H9 (cell line): ENCODE data around the gene GMPS. TPM values are rescaled to one million over a fixed set of nuclear protein-coding genes. Genes with fewer than 3 reads are reported as not detected.

Source experiments
- DNase-seq: peaks from one replicate; pipeline ENCODE4 v3.0.0-alpha.2; 2017
- H2AFZ ChIP-seq: one replicate; pipeline ENCODE4 v1.6.1; 2013; ENCODE audit warnings: mild to moderate bottlenecking, low read length, control low read depth, moderate library complexity
- H2AK5ac ChIP-seq: 2 replicates; pipeline ENCODE4 v1.6.1; 2013; ENCODE audit warnings: low read length, control low read depth, mixed read lengths; ENCODE audit not compliant: insufficient read length
- H2BK120ac ChIP-seq: one replicate; pipeline ENCODE4 v1.6.1; 2013; ENCODE audit warnings: low read depth, mild to moderate bottlenecking, low read length, control low read depth, inconsistent platforms; ENCODE audit not compliant: poor library complexity, severe bottlenecking
- H2BK12ac ChIP-seq: 2 replicates; pipeline ENCODE4 v1.6.1; 2013; ENCODE audit warnings: low read length, control low read depth, mixed read lengths, low read depth; ENCODE audit not compliant: insufficient read length
- H2BK15ac ChIP-seq: 2 replicates; pipeline ENCODE4 v1.6.1; 2013; ENCODE audit warnings: low read depth, low read length, control low read depth
- H2BK20ac ChIP-seq: one replicate; pipeline ENCODE4 v1.6.1; 2013; ENCODE audit warnings: low read depth, mild to moderate bottlenecking, low read length, control low read depth, inconsistent platforms; ENCODE audit not compliant: poor library complexity, severe bottlenecking
- H2BK5ac ChIP-seq: 2 replicates; pipeline ENCODE4 v1.6.1; 2013; ENCODE audit warnings: low read length, control low read depth, mixed read lengths; ENCODE audit not compliant: insufficient read length
- H3K14ac ChIP-seq: 2 replicates; pipeline ENCODE4 v1.6.1; 2013; ENCODE audit warnings: low read length, control low read depth; ENCODE audit not compliant: insufficient read depth
- H3K18ac ChIP-seq: 2 replicates; pipeline ENCODE4 v1.6.1; 2013; ENCODE audit warnings: low read depth, mild to moderate bottlenecking, mixed read lengths, low read length, control low read depth; ENCODE audit not compliant: insufficient read length
- H3K23ac ChIP-seq: 2 replicates; pipeline ENCODE4 v1.6.1; 2013; ENCODE audit warnings: low read length, control low read depth, mixed read lengths, low read depth; ENCODE audit not compliant: insufficient read length
- H3K23me2 ChIP-seq: 2 replicates; pipeline ENCODE4 v1.6.1; 2013; ENCODE audit warnings: low read depth, mild to moderate bottlenecking, mixed read lengths, low read length, control low read depth; ENCODE audit not compliant: insufficient read length, poor library complexity, severe bottlenecking
- H3K27ac ChIP-seq: 2 replicates; pipeline ENCODE4 v1.5.1; 2013; ENCODE audit warnings: low read length, control low read depth, mixed read lengths, low read depth; ENCODE audit not compliant: insufficient read length
- H3K27me3 ChIP-seq: 2 replicates; pipeline ENCODE4 v1.6.1; 2013; ENCODE audit warnings: low read length, control low read depth, inconsistent platforms; ENCODE audit not compliant: insufficient read depth
- H3K4ac ChIP-seq: 2 replicates; pipeline ENCODE4 v1.6.1; 2013; ENCODE audit warnings: low read depth, mild to moderate bottlenecking, control low read depth, inconsistent platforms, low read length, moderate library complexity
- H3K4me1 ChIP-seq: 2 replicates; pipeline ENCODE4 v1.6.1; 2013; ENCODE audit warnings: low read length, control low read depth, inconsistent platforms; ENCODE audit not compliant: insufficient read depth
- H3K4me2 ChIP-seq: 2 replicates; pipeline ENCODE4 v1.6.1; 2013; ENCODE audit warnings: low read length, control low read depth, mixed read lengths; ENCODE audit not compliant: insufficient read length, insufficient read depth
- H3K56ac ChIP-seq: 2 replicates; pipeline ENCODE4 v1.6.1; 2013; ENCODE audit warnings: low read depth, mild to moderate bottlenecking, mixed read lengths, low read length, control low read depth; ENCODE audit not compliant: insufficient read length
- H3K79me1 ChIP-seq: 2 replicates; pipeline ENCODE4 v1.6.1; 2013; ENCODE audit warnings: low read depth, mild to moderate bottlenecking, moderate library complexity, low read length, control low read depth, inconsistent platforms; ENCODE audit not compliant: insufficient read depth, poor library complexity, severe bottlenecking
- H3K79me2 ChIP-seq: 2 replicates; pipeline ENCODE4 v1.6.1; 2013; ENCODE audit warnings: low read length, control low read depth, inconsistent platforms; ENCODE audit not compliant: insufficient read depth
- H3K9ac ChIP-seq: 2 replicates; pipeline ENCODE4 v1.6.1; 2013; ENCODE audit warnings: low read length, control low read depth, mixed read lengths; ENCODE audit not compliant: insufficient read length; ENCODE audit errors: extremely low read depth
- H3K9me3 ChIP-seq: one replicate; pipeline ENCODE4 v1.6.1; 2013; ENCODE audit warnings: low read depth, low read length, inconsistent platforms; ENCODE audit not compliant: control insufficient read depth
- H3T11ph ChIP-seq: one replicate; pipeline ENCODE4 v1.6.1; 2013; ENCODE audit warnings: mild to moderate bottlenecking, low read length, control low read depth, inconsistent platforms
- H4K20me1 ChIP-seq: one replicate; pipeline ENCODE4 v1.6.1; 2013; ENCODE audit not compliant: control insufficient read depth, insufficient read length, insufficient read depth
- H4K5ac ChIP-seq: 2 replicates; pipeline ENCODE4 v1.6.1; 2013; ENCODE audit warnings: low read depth, mild to moderate bottlenecking, mixed read lengths, low read length, control low read depth; ENCODE audit not compliant: insufficient read length
- H4K8ac ChIP-seq: replicated peaks from 2 replicates; pipeline ENCODE4 v1.6.1; 2013; ENCODE audit warnings: low read length, control low read depth, mixed read lengths, low read depth; ENCODE audit not compliant: insufficient read length
- H4K91ac ChIP-seq: 2 replicates; pipeline ENCODE4 v1.6.1; 2013; ENCODE audit warnings: low read depth, mild to moderate bottlenecking, moderate library complexity, mixed read lengths, low read length, control low read depth; ENCODE audit not compliant: insufficient read length
- H3K27ac Mint-ChIP-seq, 3 experiments: 2 replicates in 2 of 3; 3 replicates in 1 of 3; pipeline ENCODE4 v1.8.0; 2020 to 2021; ENCODE audit warnings: mixed read lengths in 3 of 3, mild to moderate bottlenecking in 1 of 3, moderate library complexity in 1 of 3
- H3K27me3 Mint-ChIP-seq: 2 replicates; pipeline ENCODE4 v1.8.0; 2021; ENCODE audit warnings: low read depth, mild to moderate bottlenecking, moderate library complexity, mixed read lengths
- H3K36me3 Mint-ChIP-seq, 3 experiments: 2 replicates in 2 of 3; 3 replicates in 1 of 3; pipeline ENCODE4 v1.8.0; 2020 to 2021; ENCODE audit warnings: low read depth in 3 of 3, mixed read lengths in 3 of 3; ENCODE audit not compliant: insufficient read depth in 1 of 3
- H3K4me1 Mint-ChIP-seq, 2 experiments: 2 replicates each; pipeline ENCODE4 v1.8.0; 2020; ENCODE audit warnings: mixed read lengths in 2 of 2
- H3K4me3 Mint-ChIP-seq, 2 experiments: 2 replicates in 1 of 2; 3 replicates in 1 of 2; pipeline ENCODE4 v1.8.0; 2020 to 2021; ENCODE audit warnings: mild to moderate bottlenecking in 2 of 2, mixed read lengths in 2 of 2, moderate library complexity in 1 of 2
- H3K9me3 Mint-ChIP-seq, 2 experiments: 2 replicates in 1 of 2; 3 replicates in 1 of 2; pipeline ENCODE4 v1.8.0; 2020; ENCODE audit warnings: mild to moderate bottlenecking in 2 of 2, mixed read lengths in 2 of 2, moderate library complexity in 1 of 2
- CTCF ChIP-seq: fragments of 200-600 bp; sonication (generic); conservative IDR thresholded peaks from 3 replicates; pipeline ENCODE4 v1.8.0; 2021; ENCODE audit warnings: antibody characterized with exemption, mild to moderate bottlenecking
- WGBS: extraction: QIAGEN DNeasy Blood & Tissue Kit; methylation state at CpG from one replicate; pipeline ENCODE4 v1.1.7; 2013; ENCODE audit warnings: missing lambda C conversion rate, low lambda C conversion rate, mixed read lengths; ENCODE audit not compliant: insufficient read length; ENCODE audit errors: extremely low coverage; 5-methylcytosine and 5-hydroxymethylcytosine counted together
- total RNA-seq: library from RNA; stranded (reverse); gene quantifications from 2 replicates; pipeline ENCODE4 v1.2.1, GENCODE V29; 2021

The GMPS gene
- total RNA-seq, 1 experiment from 2014 or later, result 142 TPM

- Histone ChIP-seq H3K23ac (no peak overlapping the region), H3K27ac (no peak overlapping the region), H4K8ac (no peak overlapping the region), H3K4me2 (no peak overlapping the region), H2AK5ac (no peak overlapping the region), H3K23me2 (no peaks in the 10 kb centered on the region), H3T11ph (no peak overlapping the region), H3K4ac (no peak overlapping the region), H4K91ac (no peak overlapping the region), H3K9ac (no peak overlapping the region), H2BK15ac (no peak overlapping the region), H4K20me1 (no peaks in the 10 kb centered on the region), H3K4me1 (no peaks in the 10 kb centered on the region), H3K18ac (no peak overlapping the region), H2BK12ac (no peak overlapping the region), H3K27me3 (no peaks in the 10 kb centered on the region), H3K79me2 (no peaks in the 10 kb centered on the region), H2BK5ac (no peak overlapping the region), H2BK120ac (no peak overlapping the region), H2AFZ (no peak overlapping the region), H4K5ac (no peak overlapping the region), H3K9me3 (no peaks in the 10 kb centered on the region), H3K14ac (no peak overlapping the region), H3K79me1 (no peaks in the 10 kb centered on the region), H2BK20ac (no peak overlapping the region), H3K56ac (no peak overlapping the region)
- no peaks in the 10 kb centered on the region for H3K4me1 Mint-ChIP-seq
- WGBS, result no CpG with 5 or more reads among the region's 3 CpGs
- H3K36me3 Mint-ChIP-seq, result no peaks in the 10 kb centered on the region
- H3K27ac Mint-ChIP-seq, result no peak overlapping the region
- no peak overlapping the region for H3K4me3 Mint-ChIP-seq
- no peaks in the 10 kb centered on the region for H3K9me3 Mint-ChIP-seq
- no peaks in the 10 kb centered on the region for H3K27me3 Mint-ChIP-seq
- peak; percentile 65 for TF ChIP-seq CTCF
- no peak for DNase-seq
These were observed 107.9 kb downstream of the GMPS start for GRCh38 chr3:155978324-155978723.
